Fibroblast of skin of left biceps (primary cell): Measurements from ENCODE around the gene CFAP61.

Experiments used
- DNase-seq, 2 experiments: peaks; one replicate each; pipeline ENCODE4 v3.0.0-alpha.2; 2013; ENCODE audit warnings: low read depth in 2 of 2

Gene CFAP61

DNA sequence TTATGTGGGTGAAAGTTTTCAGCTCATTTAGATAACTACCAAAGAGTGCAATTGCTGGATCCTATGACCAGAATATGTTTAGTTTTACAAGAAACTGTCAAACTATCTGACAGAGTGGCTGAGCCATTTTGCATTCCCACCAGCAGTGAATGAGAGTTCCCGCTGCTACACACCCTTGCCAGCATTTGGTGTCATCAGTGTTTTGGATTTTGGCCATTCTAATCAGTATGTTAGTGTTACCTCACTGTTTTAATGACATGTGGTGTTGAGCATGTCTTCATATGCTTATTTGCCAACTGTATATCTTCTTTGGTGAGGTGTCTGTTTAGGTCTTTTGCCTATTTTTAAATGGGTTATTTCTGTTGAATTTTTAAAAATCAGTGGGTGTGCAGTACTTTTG lies 120.9 kb downstream of the CFAP61 start:
- DNase-seq = no peak

DNA sequence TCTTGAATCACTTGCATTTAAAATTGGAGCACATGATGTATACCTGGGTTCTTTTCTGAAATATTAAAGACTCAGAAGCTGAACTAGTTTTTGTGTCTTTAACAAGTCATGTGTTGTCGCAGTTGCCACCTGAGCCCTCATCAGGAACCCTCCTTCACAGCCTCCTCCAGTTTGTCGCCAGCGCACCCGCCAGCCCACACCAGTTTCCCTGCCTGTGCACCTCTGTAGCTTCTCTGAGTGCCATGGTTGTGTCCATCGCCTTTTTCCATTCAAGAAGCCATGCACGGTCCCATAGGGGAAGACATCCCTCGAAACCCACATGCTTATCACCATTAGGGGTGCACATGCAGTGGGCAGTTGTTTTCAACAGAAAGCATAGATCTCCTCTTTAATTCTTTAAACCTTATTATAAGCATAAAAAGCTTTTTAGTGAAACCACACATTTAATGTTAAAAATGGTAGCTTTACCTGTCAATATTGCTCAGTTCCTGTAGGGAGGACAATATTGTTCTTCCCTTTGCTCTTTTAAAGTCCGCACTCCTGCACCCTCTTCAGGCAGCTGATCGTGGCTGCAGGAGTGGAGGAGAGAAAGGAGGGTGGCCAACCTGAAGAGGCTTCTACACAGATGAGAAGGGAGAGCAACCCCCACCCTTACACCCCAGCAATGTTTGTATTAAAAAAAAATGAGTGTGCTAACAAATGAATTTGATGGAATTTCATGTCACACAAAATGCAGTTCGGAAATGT lies 121.9 kb downstream of the CFAP61 start:
- no peak for DNase-seq

DNA sequence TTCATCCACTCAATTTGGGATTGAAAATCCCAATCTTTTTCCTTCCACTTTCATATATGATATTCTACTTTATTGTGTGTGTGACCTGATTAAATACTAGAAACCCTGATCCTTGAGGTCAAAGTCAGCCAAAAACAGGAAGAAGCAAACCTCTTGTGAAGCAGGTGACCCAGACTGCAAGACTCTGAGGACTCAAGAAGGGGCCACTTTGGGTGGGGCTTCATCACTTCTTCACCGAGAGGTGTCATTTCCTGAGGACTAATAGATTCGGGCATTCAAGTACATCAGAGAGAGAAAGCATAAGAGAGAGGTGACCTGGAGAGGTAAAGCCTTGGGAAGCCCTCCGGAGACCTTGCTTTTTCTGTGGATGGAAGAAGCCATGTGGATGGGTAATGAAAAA lies 129.0 kb downstream of the CFAP61 start:
- DNase-seq = no peak

DNA sequence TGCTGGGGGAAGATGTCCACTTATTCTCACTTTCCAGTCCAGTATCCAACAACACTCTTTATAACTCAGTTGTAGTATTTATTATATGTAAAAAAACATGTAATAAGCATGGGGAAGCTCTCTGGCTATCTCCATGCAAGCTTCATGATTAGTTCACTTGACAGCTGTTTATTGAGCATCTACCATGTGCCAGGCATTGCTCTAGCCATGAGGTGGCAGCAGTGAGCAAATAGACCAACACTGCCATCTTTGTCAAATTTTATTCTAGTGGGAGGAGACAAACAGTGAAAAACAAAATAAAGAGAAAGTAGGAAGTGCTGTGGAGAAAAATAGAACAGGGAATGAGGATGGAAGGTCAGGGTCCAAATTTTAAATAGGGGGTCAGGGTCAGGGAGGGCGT lies 131.8 kb downstream of the CFAP61 start:
- no peak for DNase-seq

DNA sequence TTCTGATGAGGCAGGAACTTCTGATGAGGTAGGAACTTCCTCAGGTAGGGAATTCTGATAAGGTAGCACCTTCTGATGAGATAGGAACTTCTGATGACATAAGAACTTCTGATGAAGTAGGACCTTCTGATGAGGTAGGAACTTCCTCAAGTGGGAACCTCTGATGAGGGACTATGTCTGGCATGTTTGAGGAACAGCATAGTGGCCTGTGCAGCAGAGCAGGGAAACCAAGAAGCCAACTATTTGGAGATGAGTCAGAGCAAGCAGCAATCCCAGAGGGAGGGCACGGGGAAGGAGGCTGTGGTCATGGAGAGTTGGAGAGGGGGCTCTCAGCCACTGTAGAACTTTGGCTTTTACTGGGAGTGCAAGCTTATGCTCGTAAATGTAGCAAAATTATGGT lies 132.4 kb downstream of the CFAP61 start:
- no peak for DNase-seq

DNA sequence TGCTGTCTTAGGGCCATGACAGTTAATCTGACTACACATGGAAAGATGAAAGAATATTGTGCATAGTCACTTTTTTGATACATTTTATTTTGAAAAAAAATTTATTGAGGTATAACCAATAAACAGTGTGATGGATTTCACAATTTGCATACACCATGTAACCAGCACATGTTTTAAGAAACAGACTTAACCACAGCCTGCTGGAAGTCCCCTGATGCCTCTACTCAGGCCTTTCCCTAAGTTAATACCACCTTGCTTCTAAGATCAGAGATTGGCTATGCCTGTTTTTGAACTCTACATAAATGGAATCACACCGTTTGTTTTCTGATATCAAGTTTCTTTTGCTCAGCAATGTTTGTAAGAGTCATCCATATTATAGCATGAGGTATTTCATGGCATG lies 136.3 kb downstream of the CFAP61 start:
- DNase-seq = no peak

DNA sequence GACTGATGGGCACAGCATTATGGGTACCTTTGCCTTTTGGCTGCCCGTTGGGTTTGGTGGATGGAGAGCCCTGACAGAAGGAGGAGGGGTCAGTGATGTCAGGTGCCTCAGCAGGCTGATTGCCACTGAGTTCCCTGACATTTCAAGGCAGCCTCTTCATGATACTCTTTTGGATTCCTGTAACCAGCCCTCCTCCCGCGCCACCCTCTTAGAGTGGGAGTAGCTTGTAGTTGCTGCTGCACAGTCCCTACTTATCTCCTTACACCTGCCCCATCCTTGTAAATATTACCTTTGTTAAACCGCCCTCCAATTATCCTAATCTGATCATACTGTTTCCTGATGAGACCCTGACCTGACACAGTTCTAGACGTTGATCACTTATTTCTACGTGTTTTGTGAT lies 140.0 kb downstream of the CFAP61 start:
- DNase-seq = no peak

DNA sequence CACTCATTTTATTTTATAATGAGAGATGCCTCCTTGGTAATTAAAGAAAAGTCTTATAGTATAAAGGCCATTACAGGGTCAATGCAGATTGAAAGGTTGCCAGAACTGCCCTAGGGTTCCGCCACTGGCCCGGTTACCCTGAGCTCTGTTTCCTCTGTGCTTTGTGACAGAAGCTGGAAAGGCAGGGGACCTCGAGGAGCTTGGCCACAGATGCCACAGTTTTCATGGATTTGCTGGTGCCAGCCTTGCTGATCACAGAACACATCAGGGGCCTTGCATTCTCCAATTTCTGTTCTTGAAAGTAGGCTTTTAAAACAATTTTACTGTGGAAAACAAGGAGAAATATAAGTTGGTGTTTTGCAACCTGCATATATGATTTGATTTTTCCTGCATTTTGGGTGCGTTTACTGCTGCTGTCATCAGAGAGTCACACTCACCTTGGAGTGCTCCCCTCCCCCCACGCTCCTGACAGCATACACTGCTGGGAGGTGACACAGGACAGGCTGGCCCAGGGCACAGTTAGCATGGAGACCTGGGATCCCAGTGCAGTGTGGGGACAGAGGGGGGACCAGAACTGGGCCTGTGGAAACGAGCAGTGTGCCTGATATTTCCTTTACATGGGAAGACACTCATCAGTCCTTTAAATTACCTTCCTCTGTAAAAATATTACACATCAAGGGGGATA lies 142.8 kb downstream of the CFAP61 start:
- DNase-seq = no peak

DNA sequence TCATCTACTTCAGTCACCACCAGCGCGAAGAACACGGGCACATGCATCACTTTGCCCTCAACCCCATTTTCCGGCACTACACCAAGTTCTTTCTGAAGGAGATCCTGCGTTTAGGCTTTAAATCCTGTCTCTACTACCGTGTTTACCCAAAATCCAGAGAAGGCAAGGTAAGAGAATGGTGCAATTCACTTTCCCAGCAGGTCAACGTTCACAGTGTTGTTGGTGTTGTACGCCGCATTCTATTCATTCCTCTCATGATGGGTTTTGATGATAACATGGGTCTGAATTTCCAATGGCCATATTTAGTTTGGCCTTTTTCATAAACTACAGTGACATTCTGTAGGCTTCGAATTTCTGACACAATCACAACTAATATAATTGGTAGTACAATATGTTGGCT lies 144.3 kb downstream of the CFAP61 start:
- no peak for DNase-seq

DNA sequence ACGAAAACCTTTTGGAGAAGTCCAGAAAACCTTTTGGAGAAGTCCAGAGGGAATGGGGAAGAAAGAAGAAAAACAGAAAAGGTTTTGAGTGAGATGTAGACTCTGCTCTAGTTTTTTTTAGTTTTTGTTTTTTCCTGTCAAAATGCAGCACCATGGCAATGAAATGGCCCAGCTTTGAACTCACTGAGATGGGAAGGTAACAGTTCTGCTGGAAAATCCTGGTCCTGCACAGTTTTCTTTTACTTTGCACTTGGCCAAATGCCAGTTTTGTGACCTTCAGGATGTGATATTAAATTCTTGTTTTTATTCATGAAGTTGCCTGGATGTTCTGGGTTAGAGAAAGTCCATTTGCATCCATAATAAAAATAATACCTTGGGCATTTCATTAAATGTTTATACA lies 145.7 kb downstream of the CFAP61 start:
- no peak for DNase-seq

DNA sequence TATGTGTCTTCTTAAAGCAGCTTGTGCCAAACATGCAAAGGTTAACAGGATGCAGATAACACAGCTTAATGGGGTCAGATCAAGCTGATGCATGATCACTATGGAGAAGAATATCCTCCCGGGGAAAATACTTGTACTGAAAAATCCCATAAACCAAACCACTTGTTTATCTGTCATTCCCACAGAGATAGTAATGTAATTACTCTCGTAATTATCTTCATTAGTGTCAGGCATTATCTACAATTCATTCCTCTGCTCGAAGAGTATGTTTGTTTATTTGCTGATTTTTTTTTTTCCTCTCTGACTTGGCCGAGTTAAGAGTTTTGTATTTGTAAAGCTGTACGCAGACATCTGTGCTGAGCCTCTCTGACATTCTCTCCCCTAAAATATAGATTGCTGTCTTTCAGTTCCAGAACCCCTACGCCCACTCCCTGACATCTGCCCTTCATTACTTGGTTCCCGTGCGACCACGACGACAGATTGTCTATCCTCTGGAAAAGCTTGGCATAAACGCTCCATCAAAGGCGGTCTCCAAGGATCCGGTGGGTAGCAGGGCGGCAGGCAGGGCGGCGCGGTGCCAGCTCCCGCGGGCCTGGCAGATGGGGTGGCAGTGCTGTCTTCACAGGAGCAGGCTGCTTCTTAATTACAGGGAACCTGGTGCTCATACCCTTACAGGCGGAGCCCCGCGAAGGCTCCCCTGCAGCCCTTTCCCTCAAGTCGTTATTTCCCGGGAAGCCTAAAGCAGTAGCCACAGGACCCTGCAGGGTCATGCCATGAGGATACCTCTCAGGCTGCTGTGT lies 147.2 kb downstream of the CFAP61 start:
- DNase-seq = no peak

DNA sequence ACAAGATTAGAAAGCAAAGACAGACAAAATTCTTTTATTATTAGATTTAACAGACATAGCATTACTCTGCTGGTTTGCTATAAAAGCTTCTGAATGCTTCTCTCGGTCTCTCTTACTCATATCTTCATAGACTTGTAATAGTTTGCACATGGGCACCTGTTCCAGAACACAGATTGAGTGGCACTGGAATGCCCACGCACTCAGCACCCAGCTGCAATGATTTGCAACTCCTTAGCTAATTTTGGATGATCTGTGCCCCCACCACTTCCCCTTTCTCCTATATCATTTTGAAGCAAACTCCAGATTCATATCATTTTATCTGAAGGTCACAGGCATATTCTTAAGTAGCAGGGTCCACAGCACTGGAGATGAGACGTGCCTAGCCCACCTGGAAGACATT lies 148.8 kb downstream of the CFAP61 start:
- DNase-seq = no peak

DNA sequence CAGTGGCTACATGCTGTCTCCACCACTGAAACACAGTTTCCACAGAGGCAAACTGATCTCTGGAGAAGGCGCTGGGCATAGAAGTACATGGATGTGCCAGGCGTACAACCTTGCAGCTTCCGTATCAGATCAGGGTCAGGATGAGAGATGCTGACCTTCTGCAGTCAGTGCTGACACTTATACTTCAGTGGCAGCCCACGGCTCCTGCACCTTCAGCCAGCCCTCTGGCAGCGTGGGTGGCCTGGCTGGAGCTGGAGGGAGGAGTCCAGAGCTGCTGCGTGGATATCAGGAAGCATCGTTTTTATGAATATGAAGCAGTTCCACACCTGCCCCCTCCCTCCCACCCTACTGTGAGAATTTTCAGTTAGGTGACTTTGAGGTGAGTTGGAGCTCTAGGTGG lies 149.3 kb downstream of the CFAP61 start:
- DNase-seq = no peak

DNA sequence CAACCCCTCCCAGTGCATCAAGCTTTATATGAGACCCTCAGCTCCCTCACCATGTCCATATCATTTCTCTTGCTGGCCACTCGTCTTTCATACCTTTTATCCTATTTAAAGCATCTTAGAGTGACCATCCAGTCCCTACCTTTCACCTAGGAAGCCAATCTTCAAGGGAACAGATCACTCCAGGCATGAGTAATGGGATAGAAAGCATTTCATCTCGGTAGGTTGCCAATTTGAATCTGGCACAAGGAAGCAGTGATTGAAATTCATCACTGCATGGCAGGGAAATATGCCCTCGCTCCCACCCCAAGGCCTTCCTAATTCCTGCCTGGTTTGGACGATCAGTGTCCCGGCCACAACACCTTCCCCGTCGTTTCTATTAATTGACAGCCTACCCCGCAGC lies 150.4 kb downstream of the CFAP61 start:
- no peak for DNase-seq

DNA sequence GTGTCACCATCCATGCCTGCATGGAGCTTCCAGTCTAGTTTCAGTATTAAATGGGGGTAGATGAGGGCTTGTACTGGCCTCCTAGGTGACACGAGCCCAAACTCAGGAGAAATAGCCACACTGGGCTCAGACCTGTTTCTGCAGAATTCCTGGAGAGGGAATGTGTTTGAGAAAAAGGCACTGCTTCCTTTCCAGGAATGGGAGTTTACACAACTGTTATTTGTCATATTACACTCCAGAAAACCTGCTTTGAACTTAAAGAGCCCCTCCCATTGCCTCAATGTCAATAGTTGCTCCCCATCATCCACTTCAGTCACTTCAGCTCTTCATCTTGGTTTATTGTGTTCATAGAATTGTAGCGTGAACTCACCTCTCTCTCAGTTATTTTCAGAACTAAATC lies 151.5 kb downstream of the CFAP61 start:
- no peak for DNase-seq

DNA sequence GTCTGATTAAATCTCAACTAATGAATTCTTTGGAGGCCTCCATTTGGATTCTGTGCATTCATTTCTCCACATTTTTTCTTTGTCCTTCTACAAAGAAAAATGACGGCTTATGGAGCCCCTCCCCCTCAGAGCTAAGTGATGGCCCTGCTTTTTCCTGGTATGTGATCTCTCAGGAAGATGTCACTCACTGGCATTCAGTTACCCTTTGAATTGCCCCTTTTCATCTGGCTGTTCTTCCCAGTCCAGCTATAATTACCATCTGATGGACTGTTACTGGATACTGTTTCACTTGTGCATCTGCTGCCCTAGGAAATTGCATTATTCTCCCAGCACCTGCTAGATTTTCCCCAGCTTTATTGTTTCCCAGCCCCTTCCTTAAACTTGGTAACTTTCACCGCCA lies 151.9 kb downstream of the CFAP61 start:
- no peak for DNase-seq

DNA sequence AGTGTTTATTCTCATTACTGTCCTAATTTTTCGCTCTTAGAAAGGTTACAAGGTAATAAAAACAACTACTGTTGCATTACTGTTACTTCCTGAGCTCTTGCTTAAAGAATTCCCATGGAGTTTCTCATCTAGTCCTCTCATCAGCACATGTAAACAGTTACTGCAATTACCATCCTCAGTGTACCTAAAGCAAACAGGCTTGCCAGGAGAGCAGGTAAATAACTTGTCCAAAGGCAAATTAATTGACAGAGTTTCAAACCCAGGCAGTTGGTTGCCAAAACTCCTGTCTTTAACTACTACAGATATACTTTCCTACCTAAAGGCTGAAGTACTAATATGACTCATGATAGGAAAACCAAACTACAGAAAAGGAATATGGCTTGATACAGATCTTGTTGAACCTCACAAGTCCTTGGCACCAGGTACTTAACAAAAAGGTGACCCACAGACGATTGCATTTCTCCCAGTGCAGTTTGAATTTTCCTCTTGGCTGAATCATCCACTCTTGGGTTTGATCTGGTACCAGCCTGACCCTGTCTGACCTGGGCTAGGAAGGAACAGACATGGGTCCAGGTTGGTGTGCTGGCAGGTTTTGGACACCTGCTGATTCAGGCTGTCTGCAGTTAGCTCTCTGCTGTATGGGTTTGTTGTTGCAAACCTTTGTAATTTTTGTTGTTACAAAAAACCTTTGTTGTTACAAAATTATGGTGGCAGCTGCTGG lies 153.0 kb downstream of the CFAP61 start:
- DNase-seq = no peak

DNA sequence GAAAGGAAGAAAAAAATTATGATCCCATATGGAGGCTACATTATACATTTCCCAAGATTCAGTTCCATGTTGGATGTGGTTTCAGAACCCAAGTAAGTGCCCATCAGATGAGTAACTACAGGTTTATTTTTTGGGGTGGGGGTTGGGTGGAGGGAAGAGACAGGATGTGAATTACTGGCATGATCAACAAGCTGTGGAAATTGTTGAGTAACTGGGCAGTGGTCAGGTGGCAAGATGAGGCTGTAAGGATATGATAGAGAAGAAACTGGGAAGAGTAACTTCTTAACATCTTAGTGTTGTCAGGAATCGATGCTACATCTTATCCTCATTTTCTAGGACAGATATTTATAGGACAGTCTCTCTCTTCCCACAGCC lies 153.5 kb downstream of the CFAP61 start:
- no peak for DNase-seq

DNA sequence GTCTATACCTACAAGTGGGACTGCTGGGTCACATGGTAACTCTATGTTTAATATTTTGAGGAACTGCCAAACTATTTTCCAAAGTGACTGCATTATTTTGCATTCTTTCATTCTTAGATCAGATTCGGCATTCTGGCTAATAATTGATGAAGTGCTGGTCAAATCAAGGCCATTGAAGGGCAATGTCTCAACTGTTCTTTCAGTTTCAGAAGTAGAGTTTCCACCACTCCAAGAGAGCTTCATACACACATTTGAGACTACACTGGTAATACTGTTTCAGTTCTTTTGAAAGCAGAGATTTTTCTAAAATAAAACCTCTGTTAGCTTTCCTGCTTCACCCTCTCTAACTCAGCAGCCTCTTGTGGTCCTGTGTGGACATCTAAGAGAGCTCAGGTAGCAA lies 154.5 kb downstream of the CFAP61 start:
- no peak for DNase-seq

DNA sequence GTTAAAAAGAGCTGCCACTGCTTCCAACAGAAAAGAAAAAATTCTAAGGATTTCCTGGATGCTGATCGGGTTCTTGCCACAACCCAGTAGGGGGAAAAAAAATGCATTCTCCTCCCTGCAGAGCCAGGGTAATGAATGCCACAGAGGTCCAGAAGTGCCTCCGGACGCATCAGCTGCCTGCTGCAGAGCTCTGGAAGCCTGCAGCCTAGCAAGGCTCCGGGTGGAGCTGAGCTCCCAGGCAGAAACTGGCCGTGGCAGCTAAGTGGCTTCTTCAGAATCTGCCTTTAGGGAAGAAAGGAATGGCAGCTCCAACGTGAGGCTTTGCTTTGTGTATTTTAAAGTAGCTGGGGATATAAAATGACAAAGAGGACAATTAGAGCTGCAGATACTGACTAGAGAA lies 155.0 kb downstream of the CFAP61 start:
- no peak for DNase-seq

DNA sequence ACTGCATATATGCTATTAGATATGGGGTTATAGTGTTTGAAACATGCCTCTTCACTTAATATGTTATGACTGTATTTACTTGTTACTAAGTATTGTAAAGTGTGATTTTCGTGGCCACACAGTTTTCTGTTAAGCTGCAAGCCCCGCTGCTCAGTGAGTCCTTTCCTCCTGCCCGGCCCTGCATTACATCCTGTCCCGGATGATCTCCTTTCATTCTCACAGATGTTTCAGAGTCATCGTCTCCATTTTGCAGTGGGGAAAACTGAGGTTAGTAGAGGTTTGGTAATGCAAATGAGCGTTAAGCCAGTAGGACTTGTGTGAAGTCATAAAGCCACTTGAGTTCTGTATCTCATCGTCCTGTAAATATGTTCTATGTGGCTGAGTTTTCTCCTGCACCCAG lies 155.5 kb downstream of the CFAP61 start:
- DNase-seq = no peak

DNA sequence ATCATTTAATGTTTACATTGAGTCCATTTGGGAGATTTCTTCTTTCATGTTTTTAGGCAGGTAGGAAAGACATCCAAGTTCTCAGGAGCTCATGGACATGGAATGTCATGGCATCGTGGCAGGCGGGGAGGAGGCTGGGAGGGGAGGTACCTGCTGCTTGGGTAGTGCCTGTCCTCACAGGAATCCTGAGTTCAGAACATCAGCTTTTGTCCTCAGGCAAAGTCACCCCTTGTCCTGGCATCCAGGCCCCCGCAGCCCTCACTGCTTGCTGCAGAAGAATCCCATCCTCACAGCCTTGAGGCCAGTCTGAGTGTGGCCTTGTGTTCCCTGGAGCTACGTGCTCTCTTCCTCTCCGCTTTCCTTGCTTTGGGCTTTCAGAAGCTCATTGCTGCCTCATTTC lies 157.4 kb downstream of the CFAP61 start:
- DNase-seq = no peak
